Posterior cingulate gyrus (tissue), 11 donors: Measurements from ENCODE around the gene CAP1.
"Not testable (repeated sequence)": the region's sequence is repeated elsewhere in the genome, so short reads cannot be mapped to it uniquely, and the experiment has no call there.

Experiments
- DNase-seq, 10 donors: peaks; one replicate each; pipeline versions ENCODE4 v3.0.0 to v3.0.0-alpha.2; 2020 to 2021; ENCODE audit warnings: mixed read lengths in 3 of 10
- intact Hi-C: fragments of 100-400 bp; cut with DNase I; formaldehyde crosslinking; loops from one replicate; pipeline ENCODE4 v1.15.1; 2023

The CAP1 gene

DNA sequence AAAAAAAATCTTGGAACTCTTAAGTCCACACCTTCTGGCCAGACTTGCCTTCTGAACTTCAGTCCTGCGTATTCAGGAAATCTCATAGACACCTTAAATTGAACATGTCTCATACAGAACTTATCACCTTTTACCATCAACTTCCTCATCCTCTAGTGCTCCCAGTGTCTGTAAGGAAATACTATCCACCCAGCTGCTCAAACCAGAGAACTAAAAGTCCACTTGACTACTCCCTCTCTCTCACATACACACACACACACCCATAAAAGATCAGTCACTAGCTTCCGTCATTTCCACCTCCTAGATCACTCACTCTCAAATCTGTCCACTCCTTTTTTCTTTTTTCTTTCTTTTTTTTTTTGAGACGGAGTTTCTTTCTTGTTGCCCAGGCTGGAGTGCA lies 10.9 kb upstream of the CAP1 start:
- intact Hi-C loops = loop anchor here (5.0 kb wide), 1 partner anchor 57 kb away; no protein-coding TSS in a partner anchor
- no peak for DNase-seq

GRCh38 chr1:40030528-40031135 lies 9.9 kb upstream of the CAP1 start:
- no peak for DNase-seq
- intact Hi-C loops = loop anchor here (5.0 kb wide), 1 partner anchor 58 kb away; no protein-coding TSS in a partner anchor

GRCh38 chr1:40032240-40032891 lies 8.2 kb upstream of the CAP1 start:
- DNase-seq = peak in 8 of 10 donors; percentile 31 to 89 (median 59)
- intact Hi-C loops = loop anchor here (2.0 to 5.0 kb wide), 2 partner anchors 60 to 114 kb away; no protein-coding TSS in a partner anchor

GRCh38 chr1:40034869-40035268 lies 5.7 kb upstream of the CAP1 start:
- intact Hi-C loops = loop anchor here (5.0 kb wide), 1 partner anchor 63 kb away; no protein-coding TSS in a partner anchor
- DNase-seq = no peak

- DNase-seq = peak; percentile 17 to 93 (median 66)
- intact Hi-C loops = no loop called here
Observed at GRCh38 chr1:40036574-40036973, 4.0 kb upstream of the CAP1 start.

GRCh38 chr1:40037254-40037653 lies 3.3 kb upstream of the CAP1 start:
- intact Hi-C loops, DNase-seq: not testable (repeated sequence)

- no peak for DNase-seq
- intact Hi-C loops = no loop called here
Observed at GRCh38 chr1:40038697-40039096, 1.8 kb upstream of the CAP1 start.

DNA sequence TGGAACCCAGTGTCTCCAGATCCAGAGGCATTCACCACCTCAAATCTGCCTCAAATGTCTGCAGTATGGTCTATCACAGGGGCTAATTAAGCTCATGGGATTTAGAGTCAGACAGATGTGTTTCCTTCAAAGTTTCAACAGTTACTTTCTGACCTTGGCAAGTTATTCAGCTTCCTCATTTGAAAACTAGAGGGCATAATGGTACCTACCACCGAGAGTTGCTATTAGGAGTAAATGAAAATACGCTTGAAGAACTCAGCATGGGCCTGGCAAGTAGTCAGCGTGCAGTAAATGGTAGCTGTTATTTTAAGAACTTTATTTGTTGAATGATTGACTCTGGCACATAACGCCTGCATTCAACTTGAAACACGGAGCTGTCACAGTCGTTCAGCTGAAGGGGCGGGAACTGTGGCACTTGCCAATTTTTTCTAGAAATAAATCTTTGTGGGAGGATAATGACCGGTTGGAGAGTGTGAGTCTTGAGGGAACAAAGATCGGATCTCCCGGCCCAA lies 1.2 kb upstream of the CAP1 start:
- DNase-seq = peak in 3 of 10 donors; percentile 10 to 19 (median 15)
- intact Hi-C loops = no loop called here

GRCh38 chr1:40039757-40040510 lies 595 bp upstream of the CAP1 start:
- intact Hi-C loops = loop anchor here (2.0 kb wide), 1 partner anchor 83 kb away; no protein-coding TSS in a partner anchor
- DNase-seq = peak; percentile 24 to 94 (median 62)

GRCh38 chr1:40041466-40041838 lies 923 bp downstream of the CAP1 start:
- intact Hi-C loops = loop anchor here (2.0 kb wide), 1 partner anchor 85 kb away; no protein-coding TSS in a partner anchor

GRCh38 chr1:40042341-40042740 lies 1.8 kb downstream of the CAP1 start:
- no peak for DNase-seq
- intact Hi-C loops = no loop called here

More at GRCh38 chr1:40041466-40041838, 923 bp downstream of the CAP1 start:
- DNase-seq = no peak

DNA sequence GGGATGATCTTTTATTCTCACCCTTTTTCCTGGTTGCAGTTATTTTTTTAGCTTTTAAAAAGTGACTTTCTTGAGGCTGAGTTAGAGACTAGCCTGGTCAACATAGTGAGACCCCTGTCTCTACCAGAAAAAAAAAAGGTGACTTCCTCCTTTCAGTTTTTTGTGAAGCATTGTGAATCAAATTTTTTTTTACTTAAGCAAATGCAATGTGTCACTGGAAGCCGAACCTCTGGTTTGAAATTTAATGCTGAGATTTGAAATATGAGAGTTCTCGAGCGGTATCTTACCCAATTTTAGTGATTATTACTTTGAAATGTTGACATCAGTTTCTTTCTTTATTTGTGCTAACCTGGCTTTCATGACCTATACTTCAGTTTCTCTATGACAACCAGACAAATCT lies 3.6 kb downstream of the CAP1 start:
- DNase-seq = no peak

GRCh38 chr1:40045182-40045581 lies 4.7 kb downstream of the CAP1 start:
- DNase-seq = peak in 1 of 10 donors; percentile 24
- intact Hi-C loops = no loop called here

More for the DNA sequence above, 3.6 kb downstream of the CAP1 start:
- intact Hi-C loops = no loop called here

- intact Hi-C loops = no loop called here
- DNase-seq = no peak
Observed at GRCh38 chr1:40045766-40046165, 5.2 kb downstream of the CAP1 start.

- intact Hi-C loops = no loop called here
- DNase-seq = no peak
Observed at GRCh38 chr1:40047276-40047675, 6.7 kb downstream of the CAP1 start.

- intact Hi-C loops = no loop called here
- no peak for DNase-seq
Observed at GRCh38 chr1:40047769-40048168, 7.2 kb downstream of the CAP1 start.

DNA sequence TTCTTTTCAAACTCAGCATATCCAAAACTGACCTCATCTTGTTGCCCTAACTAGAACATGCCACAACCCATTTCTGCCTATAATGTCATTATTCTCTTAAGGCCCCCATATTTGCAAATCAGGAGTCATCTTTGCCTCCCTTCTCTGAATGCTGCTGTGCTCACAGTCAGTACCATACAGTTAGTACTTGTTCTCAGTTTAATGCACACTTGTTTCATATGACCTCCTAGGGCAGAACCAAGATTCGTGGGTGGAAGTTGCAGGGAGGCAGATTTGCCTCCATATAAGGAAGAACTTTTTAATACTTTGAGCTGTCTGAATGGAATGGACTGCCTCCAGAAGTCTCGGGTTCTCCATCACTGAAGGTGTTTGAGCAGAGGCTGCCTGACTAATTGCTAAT lies 9.2 kb downstream of the CAP1 start:
- intact Hi-C loops = no loop called here
- DNase-seq = no peak

- DNase-seq = no peak
- intact Hi-C loops = no loop called here
Observed at GRCh38 chr1:40050863-40051262, 10.3 kb downstream of the CAP1 start.

- intact Hi-C loops = no loop called here
- no peak for DNase-seq
Observed at GRCh38 chr1:40053138-40053887, 12.8 kb downstream of the CAP1 start.
